ENCODE measurements around the gene JADE2. TPM values are rescaled to one million over a fixed set of nuclear protein-coding genes. Genes with fewer than 3 reads are reported as not detected.
"Not testable (repeated sequence)": the region's sequence is repeated elsewhere in the genome, so short reads cannot be mapped to it uniquely, and the experiment has no call there.

JADE2 gene
- total RNA-seq, 1 donor from 2014 or later: 5.2 TPM

- DNase-seq: no peak
These were observed 16.8 kb upstream of the JADE2 start for GRCh38 chr5:134508521-134509195.

DNA sequence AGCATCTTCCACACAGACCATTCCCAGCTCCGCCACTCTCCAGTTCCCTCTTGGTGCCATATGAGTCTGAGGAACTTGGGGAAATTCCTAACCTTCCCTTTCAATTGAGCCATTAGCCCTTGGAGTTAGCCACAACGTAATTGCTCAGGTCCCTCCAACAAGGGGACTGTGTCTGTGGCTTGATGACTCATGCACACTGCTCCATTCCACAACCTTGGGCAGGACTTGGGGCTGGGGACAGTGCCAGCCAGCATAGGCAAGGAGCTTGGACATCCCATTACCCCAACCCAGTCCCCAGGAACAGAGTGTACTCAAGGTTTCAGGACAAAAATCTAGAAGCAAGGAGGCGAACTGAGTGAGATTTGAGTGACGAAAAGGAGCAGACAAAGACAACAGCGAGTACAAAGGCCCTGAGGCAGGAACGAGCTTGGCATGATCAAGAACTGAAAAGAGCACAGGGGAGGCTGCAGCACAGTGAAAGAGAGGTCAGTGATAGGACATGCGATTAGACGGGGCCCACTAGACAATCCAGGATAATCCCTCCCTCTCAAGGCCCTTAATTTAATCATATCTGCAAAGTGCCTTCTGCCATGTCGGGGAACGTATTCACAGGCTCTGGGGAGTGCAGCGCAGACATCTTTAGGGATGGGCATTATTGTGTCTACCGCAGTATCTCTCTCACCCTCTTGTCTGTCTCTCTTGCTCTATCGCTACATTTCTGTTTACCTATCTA lies 16.0 kb upstream of the JADE2 start:
- no peak for DNase-seq

DNA sequence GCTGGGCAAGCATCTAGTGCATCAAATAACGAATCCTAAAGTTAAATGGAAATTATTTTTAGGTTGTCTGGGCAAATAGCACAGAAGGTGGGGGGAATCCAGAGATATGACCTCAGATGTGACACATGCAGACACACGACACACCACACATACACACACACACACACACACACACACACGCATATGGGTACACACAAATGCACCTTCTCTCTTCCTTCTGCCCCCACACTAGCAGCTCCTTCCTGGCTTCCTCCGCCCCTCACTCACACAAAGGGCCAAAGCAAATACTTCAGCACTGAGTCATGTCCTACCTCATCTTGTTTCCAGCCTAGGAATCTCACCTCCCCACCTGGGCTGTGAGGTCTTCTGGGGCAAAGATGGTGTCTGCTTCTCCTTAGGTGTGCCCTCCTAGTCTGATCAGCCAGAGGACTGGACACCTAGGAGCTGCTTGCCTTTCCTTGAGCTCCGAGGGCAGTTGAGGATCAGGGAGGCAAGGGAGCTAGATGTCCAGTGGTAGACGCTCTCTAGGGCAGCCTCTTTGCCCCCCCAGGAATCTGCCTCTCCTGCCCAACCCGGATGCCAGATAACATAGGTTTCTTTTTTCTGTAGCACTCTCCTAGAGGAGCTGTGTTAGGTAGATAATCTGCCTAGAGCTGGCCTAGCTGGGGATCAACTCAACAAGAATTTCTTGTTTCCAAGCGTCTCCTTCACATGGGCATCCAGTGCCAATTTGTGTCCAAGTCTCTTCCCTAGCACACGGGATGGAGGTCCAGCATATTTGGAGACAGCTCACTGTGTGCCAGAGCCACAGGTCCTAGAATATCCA lies 14.3 kb upstream of the JADE2 start:
- DNase-seq: no peak

DNA sequence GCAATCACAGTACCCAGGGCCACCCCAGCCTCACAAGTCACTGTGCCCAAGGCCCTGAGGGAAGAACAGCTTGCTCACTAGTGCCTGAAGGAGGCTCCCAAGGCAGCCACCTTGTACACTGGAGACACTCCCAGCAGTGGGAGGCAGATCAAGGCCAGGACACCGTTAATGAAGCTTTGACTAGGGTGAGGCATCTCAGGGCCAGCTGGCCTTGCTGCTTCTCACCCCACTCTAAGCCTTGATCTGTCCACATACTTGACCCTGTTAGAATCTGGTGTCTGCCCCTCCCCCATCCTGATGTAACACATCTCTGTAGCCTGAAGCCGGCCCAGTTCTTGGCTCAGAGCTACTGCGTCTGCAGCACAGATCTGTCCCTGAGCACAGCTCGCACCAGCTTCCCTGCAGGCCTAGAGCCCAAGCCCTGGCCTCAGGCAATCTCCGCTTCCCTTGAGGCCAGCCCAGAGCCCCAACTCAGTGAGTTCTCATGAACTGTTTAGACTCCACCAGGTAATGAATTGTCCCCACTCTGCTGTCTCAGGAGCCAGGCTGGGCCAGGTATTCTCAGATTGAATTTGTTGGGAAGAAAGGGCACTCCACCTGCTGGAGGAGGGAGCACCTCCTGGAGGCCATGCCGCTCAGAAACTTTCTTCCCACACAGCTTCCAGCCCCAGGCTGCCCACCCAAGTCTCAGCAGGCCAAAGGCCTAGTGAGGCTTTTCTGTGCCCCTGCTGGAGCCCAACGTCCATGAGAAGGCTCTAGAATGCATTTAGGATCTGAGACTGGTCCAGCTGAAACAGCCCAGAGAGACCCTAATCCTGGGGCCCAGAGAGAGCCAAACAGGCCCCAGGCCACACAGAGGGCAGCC lies 13.4 kb upstream of the JADE2 start:
- DNase-seq: no peak

DNA sequence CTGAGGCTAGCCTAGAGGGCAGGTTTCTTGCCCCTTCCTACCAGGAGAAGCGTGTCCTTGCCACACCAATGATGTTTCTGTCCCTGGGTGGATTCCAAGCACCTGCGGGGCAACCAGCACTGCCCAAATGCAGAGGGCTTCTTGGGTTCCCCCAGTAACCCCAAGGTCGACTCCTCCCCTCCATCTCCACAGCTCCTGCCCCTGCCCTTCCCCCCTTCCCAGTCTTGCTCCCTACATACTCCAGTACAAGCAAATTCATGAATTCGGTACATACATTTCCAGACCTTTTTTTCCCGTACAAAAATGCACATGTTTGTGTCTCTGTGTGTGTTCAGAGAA lies 12.8 kb upstream of the JADE2 start:
- no peak for DNase-seq

GRCh38 chr5:134515801-134516200 lies 9.7 kb upstream of the JADE2 start:
- no peak for DNase-seq

- not testable (repeated sequence) for DNase-seq
These were observed 8.5 kb upstream of the JADE2 start for GRCh38 chr5:134516984-134517383.

DNA sequence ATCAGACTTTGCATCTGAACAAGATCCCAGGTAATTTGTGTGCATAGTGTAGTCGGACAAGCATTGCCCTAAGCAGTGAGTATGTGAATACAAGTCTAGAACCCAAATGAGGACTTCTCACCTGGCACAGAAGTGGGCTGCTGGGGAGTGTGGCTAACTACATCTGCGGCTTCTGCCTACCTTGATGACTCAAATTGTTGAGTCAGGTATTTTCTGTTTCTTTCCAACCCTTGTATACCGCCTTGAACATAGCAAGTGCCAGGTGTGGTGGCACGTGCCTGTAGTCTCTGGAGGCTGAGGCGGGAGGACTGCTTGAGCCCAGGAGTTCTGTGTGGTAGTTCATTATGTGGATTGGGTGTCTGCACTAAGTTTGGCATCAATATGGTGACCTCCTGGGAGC lies 7.9 kb upstream of the JADE2 start:
- no peak for DNase-seq

DNA sequence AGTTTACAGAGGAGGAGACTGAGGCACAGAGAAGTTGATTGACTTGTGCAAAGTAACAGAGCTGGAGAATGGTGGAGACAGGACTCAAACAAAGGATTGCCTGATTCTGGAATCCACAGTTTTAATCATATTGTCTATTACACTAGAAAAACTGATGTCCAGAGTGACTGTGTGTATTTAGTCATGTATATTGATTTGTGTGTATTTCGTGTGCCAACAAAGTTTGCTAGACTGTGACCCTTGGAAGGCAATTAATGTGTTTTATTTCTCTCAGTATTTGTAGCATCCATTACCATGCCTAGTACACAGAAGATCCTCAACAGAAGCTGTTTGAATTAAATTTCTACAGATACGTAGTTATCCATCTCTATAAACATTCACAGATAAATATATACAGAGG lies 5.5 kb upstream of the JADE2 start:
- no peak for DNase-seq

GRCh38 chr5:134521841-134522240 lies 3.6 kb upstream of the JADE2 start:
- DNase-seq: no peak

- no peak for DNase-seq
These were observed 1.8 kb upstream of the JADE2 start for GRCh38 chr5:134523543-134524271.

DNA sequence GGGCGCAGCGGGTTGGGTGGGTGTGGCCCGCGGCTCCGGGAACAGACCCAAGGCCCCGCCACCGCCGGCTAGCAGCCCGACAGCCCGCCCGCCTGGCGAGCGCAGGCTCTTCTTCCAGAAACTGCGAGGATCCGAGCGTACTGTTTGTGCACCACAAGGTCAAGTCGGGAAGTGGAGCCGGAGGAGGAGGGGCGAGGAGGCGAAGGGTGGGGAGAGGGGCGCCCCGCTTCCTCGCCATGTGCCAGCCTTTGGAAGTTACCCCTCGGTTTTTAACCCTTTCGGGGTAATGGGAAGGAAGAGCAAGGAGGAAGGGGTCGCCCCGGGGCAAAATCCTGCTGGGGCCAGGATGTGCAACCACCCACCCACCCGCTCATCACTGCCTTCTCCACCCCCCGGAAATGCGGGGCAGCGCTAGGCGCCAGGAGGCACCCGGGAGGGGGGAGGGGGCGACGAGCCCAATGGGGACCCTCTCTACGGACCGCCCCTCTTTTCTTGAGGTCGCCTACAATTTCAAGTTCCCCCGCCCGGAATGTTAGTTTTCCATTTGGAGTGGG lies 1.1 kb upstream of the JADE2 start:
- peak; percentile 67 for DNase-seq

DNA sequence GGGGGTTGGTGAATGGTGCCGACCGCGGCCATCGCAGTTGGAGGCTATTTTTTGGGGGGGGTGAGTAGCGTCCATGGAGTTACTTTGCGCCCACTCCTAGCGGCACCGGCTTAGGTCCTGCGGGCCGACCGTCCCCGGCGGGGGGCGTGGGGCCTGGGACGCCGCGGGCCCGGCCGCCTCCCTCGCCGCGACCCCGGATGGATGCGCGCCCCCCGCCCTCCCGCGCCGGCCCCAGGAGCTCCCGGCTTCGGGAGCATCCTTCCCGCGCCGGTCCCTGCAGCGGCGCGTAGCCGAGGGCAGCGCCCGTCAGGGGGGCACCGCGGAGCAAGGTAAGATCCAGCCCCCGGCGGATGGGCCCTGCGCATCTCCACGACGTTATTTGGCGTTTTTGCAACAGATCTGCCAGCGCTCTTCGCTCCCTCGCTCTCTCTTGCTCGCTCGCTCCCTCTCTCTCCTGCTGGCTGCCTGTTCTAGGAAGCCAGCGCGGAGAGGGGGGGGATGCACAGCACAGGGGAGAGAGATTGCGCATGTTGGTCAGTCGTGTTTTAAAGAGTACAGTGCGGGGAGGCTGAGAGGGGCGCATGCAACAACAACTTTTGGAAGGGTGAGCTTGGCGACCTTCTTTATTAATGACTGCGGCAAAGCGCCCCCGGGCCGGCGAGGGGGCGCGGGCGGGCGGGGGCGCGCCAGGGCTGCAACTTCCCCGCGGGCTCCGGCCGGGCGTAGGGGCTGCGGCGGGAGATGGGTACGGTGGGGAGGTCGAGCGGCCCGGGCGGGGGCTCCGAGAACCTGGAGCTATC lies 413 bp downstream of the JADE2 start:
- peak; percentile 87 for DNase-seq

DNA sequence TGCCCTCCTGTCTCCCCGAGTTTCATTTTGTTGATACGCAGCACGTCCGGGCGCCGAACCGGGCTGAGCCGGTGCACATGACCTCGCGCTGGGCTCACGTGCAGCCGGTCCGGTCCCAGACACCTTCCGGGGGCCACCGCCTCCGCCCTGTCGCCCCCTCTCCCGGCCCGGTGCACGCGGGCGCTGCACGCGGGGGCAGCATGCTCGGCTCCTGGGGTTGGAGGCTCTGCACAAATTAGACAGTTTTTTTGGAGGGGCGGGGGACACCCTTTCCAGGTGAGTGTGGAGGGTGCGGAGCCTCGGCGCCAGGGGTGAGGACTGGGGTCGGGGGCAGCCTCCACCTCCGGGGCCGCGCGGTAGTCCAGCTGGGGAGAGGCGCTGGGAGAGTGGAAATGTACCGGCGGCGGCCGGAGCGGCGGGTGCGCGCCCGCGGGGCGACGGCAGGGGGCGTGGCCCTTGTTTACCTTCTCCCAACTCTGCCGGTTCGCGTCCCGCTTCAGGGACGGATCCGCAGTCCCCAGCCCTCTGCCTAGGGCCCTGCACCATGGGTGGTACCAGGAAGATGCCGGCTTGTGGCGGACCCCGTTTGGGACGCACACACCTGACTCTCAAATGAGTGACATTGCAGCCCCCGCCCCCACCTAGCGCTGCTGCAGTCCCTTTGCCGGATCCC lies 1.1 kb downstream of the JADE2 start:
- DNase-seq: peak; percentile 60

DNA sequence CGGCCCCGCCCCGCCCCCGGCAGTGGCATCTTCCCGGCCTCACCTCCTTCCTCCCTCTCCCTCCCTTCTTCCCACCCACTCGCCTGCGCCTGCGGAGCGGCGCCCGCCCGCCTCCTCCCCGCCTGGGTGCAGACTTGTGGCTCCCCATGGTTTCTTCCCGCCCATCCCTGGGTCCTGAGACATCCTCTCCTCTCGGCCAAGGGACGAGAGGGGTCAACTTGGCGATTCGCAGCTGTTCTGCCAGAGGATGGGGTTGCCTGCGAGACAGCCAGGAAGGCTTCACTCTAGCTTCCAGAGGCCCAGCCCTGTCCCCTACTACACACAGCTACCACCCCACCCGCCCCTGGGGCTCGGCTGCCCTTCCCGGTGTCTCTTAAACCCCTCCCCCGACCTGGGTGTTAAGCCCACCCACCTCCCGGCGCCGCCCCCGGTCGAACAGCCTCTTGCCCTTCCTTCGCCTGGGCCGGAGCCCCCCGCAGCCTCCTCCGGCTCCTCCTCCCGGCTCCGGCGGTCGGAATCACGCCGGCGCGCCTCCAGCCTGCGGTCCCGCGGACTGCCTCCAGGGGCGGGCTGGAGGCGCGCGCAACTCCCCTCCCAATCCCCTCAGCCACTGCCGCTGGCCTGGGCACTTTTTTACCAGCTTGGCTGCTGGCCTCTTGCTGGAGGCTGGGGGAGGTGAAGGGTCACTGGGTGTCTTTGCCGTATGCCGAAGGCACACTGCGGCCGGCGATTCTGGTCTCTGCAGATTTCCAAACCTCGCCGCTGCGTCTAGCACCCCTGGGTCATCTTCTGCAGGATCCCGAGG lies 1.9 kb downstream of the JADE2 start:
- DNase-seq: peak; percentile 88

GRCh38 chr5:134527961-134528424 lies 2.5 kb downstream of the JADE2 start:
- DNase-seq: no peak

GRCh38 chr5:134528556-134528955 lies 3.1 kb downstream of the JADE2 start:
- DNase-seq: no peak

- no peak for DNase-seq
These were observed 4.0 kb downstream of the JADE2 start for GRCh38 chr5:134529460-134529859.
